BE2C (cell line): ENCODE data around the gene APLNR.

ENCODE experiments used
- DNase-seq: peaks from one replicate; pipeline ENCODE4 v3.0.0-alpha.2; 2020
- H3K27me3 ChIP-seq: fragments of 250-450 bp; sonication (Bioruptor Pico); 2 replicates; pipeline ENCODE4 v1.5.1; 2020; ENCODE audit warnings: mild to moderate bottlenecking
- H3K36me3 ChIP-seq: fragments of 250-450 bp; sonication (Bioruptor Pico); 2 replicates; pipeline ENCODE4 v1.5.1; 2020; ENCODE audit warnings: mild to moderate bottlenecking
- H3K4me1 ChIP-seq: fragments of 250-450 bp; sonication (Bioruptor Pico); 2 replicates; pipeline ENCODE4 v1.5.1; 2020
- H3K4me3 ChIP-seq: 2 replicates; pipeline ENCODE4 v1.5.1; 2011; ENCODE audit warnings: low read depth, low read length
- H3K9me3 ChIP-seq: fragments of 250-450 bp; sonication (Bioruptor Pico); 2 replicates; pipeline ENCODE4 v1.5.1; 2020
- CTCF ChIP-seq: IDR thresholded peaks from 2 replicates; pipeline ENCODE4 v1.5.1; 2012; ENCODE audit warnings: mild to moderate bottlenecking, low read depth, low read length

Gene APLNR

GRCh38 chr11:57235761-57236703, 1.0 kb downstream of the APLNR start:
- H3K36me3 ChIP-seq = no peaks in the 10 kb centered on the region
- no peaks in the 10 kb centered on the region for H3K9me3 ChIP-seq
- peaks cover 2% of the 10 kb centered on the region; the same call in 1 of the 2 replicates for H3K4me1 ChIP-seq
- no peaks in the 10 kb centered on the region for H3K27me3 ChIP-seq
- DNase-seq = no peak
- no peak for TF ChIP-seq CTCF
- H3K4me3 ChIP-seq = no peak overlapping the region

DNA sequence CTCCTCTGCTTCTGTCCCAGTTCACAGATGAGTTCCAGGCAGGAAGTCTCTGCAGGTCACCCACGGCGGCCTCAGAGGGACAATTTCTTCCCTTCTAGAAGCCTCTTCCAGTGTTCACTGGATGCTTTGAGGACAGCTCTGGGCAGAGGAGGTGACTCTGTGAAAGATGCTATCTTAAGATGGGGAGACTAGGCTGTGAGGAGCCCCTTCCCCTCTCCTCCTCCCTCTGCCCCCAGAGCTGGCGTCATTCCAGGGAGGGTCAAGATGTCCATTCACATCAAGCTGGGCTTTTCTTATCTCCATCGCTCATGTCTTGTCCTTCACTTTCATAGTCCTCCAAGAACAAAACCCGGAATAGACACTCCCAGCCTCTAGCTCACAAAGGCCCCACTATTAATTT, 3.3 kb downstream of the APLNR start:
- no peaks in the 10 kb centered on the region for H3K27me3 ChIP-seq
- TF ChIP-seq CTCF = no peak
- no peak overlapping the region for H3K4me3 ChIP-seq

GRCh38 chr11:57231539-57232253, 5.4 kb downstream of the APLNR start:
- H3K9me3 ChIP-seq = no peaks in the 10 kb centered on the region
- H3K4me1 ChIP-seq = no peaks in the 10 kb centered on the region
- TF ChIP-seq CTCF = no peak
- H3K4me3 ChIP-seq = no peak overlapping the region
- H3K27me3 ChIP-seq = no peaks in the 10 kb centered on the region
- H3K36me3 ChIP-seq = no peaks in the 10 kb centered on the region
- no peak for DNase-seq

More for the DNA sequence above, 3.3 kb downstream of the APLNR start:
- no peaks in the 10 kb centered on the region for H3K9me3 ChIP-seq
- DNase-seq = no peak
- no peaks in the 10 kb centered on the region for H3K36me3 ChIP-seq
- no peaks in the 10 kb centered on the region for H3K4me1 ChIP-seq

- H3K36me3 ChIP-seq = no peaks in the 10 kb centered on the region
- no peaks in the 10 kb centered on the region for H3K9me3 ChIP-seq
- DNase-seq = no peak
- no peak for TF ChIP-seq CTCF
- no peaks in the 10 kb centered on the region for H3K4me1 ChIP-seq
- H3K4me3 ChIP-seq = no peak overlapping the region
- H3K27me3 ChIP-seq = no peaks in the 10 kb centered on the region
Observed at GRCh38 chr11:57230791-57231538, 6.1 kb downstream of the APLNR start.

DNA sequence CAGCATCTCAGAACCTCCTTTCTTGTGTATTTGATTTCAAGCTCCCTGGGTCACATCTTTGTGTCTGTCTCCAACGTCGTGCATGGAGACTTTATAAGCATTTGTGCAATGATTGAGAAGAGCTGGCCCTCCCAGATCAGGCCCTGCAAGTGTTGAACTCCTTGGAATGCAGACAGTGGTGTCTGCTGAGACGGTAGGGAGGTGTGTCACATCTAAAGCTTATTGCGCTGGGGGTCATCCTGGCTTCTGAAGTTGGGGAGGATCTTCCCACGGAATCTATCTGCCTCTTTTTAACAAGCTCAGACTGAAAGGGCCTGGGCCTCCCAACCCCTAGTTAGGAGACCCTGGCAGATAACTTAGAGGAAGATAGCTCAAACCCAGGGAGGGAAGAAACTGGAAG, 6.7 kb downstream of the APLNR start:
- Histone ChIP-seq H3K9me3 (no peaks in the 10 kb centered on the region), H3K4me1 (no peaks in the 10 kb centered on the region), H3K27me3 (no peaks in the 10 kb centered on the region), H3K36me3 (no peaks in the 10 kb centered on the region), H3K4me3 (no peak overlapping the region)
- TF ChIP-seq CTCF = no peak
- no peak for DNase-seq
